Activated naive CD4-positive, alpha-beta T cell treated with anti-CD3 and anti-CD28 coated beads, Interleukin-2, amount 10 ng/mL, durations not matched to agents 7 days and 5 days (primary cell): ENCODE measurements around the gene BPGM.
A peak's percentile ranks its signal among the peaks of the same experiment; 100 is the strongest.

Source experiments
- CTCF ChIA-PET: fragments of 350-600 bp; sonication (Branson Sonifier 250); formaldehyde crosslinking; loops from one replicate; lab custom pipeline; 2021; ENCODE audit warnings: antibody characterized with exemption; lab: Charles Lee
- DNase-seq: peaks from one replicate; pipeline ENCODE4 v3.0.0-alpha.2; 2020
- H3K27ac Mint-ChIP-seq: one replicate; pipeline ENCODE4 v1.8.0; 2021; ENCODE audit warnings: mild to moderate bottlenecking, moderate library complexity, mixed read lengths
- H3K27me3 Mint-ChIP-seq: one replicate; pipeline ENCODE4 v1.8.0; 2021; ENCODE audit warnings: mild to moderate bottlenecking, mixed read lengths
- H3K36me3 Mint-ChIP-seq: one replicate; pipeline ENCODE4 v1.8.0; 2021; ENCODE audit warnings: mixed read lengths
- H3K4me1 Mint-ChIP-seq: one replicate; pipeline ENCODE4 v1.8.0; 2021; ENCODE audit warnings: mixed read lengths
- H3K4me3 Mint-ChIP-seq: one replicate; pipeline ENCODE4 v1.8.0; 2021; ENCODE audit warnings: mild to moderate bottlenecking, moderate library complexity, mixed read lengths
- H3K9me3 Mint-ChIP-seq: one replicate; pipeline ENCODE4 v1.8.0; 2021; ENCODE audit warnings: mixed read lengths

The BPGM gene

GRCh38 chr7:134646425-134647305 lies at the start of gene BPGM:
Gene BPGM (plus strand): TSS chr7:134646853. CDS start chr7:134661508, 14,655 bp downstream.
- peaks cover 14% of the 10 kb centered on the region for H3K36me3 Mint-ChIP-seq
- no peak within 1 kb of the TSS for H3K27ac Mint-ChIP-seq
- peak; percentile 98 for DNase-seq
- peaks cover 2% of the 10 kb centered on the region for H3K9me3 Mint-ChIP-seq
- H3K4me1 Mint-ChIP-seq = peaks cover 35% of the 10 kb centered on the region
- H3K27me3 Mint-ChIP-seq = no peaks in the 10 kb centered on the region
- H3K4me3 Mint-ChIP-seq = no peak within 1 kb of the TSS
- CTCF ChIA-PET = interaction anchor here (1.2 to 4.5 kb wide), 5 partner anchors 12 to 339 kb away, joined by 4 to 31 read pairs (median 4); partner anchors contain the start of gene AGBL3

DNA sequence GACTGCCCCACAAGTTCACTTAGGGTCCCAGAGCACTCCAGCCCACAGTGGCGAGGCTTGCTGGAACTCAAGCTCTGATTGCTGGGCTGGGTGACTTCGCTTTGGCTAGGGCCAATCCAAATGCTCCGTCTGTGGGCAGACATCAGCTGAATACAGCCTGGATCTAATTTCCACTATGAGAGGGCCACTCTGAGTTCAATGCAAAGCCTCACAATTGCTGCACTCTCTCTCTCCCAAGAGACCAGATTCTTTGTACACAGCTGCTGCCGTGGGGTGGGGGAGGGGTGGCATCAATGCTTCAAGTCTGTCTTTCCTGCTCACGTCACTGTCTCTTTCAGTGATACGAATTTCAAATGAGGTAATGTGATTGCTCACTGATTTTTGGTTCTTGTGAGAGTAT lies 47.3 kb upstream of the BPGM start:
- Mint-ChIP-seq H3K36me3 (no peaks in the 10 kb centered on the region), H3K9me3 (peaks cover 2% of the 10 kb centered on the region), H3K27me3 (peaks cover 21% of the 10 kb centered on the region), H3K27ac (no peak overlapping the region), H3K4me1 (no peaks in the 10 kb centered on the region), H3K4me3 (no peak overlapping the region)
- CTCF ChIA-PET = no interaction called here
- no peak for DNase-seq

DNA sequence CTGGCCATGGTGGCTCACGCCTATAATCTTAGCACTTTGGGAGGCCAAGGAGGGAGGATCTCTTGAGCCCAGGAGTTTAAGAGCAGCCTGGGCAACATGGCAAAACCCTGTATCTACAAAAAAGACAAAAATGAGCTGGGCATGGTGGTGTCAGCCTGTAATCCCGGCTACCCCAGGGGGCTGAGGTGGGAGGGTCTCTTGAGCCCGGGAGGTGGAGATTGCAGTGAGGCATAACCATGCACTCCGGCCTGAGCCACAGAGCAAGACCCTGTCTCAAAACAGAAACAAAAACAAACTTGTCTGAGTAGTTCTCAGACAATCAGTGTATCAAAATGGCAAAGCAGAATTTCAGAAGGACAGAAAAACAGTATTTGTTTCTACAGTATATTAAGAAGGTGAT lies 45.2 kb upstream of the BPGM start:
- Mint-ChIP-seq H3K4me1 (peaks cover 2% of the 10 kb centered on the region), H3K27me3 (peaks cover 27% of the 10 kb centered on the region), H3K36me3 (no peaks in the 10 kb centered on the region), H3K27ac (no peak overlapping the region), H3K4me3 (no peak overlapping the region), H3K9me3 (peaks cover 2% of the 10 kb centered on the region)
- CTCF ChIA-PET = no interaction called here
- DNase-seq = no peak

GRCh38 chr7:134602881-134603451 lies 43.7 kb upstream of the BPGM start:
- H3K36me3 Mint-ChIP-seq = no peaks in the 10 kb centered on the region
- peaks cover 2% of the 10 kb centered on the region for H3K9me3 Mint-ChIP-seq
- peaks cover 38% of the 10 kb centered on the region for H3K27me3 Mint-ChIP-seq

DNA sequence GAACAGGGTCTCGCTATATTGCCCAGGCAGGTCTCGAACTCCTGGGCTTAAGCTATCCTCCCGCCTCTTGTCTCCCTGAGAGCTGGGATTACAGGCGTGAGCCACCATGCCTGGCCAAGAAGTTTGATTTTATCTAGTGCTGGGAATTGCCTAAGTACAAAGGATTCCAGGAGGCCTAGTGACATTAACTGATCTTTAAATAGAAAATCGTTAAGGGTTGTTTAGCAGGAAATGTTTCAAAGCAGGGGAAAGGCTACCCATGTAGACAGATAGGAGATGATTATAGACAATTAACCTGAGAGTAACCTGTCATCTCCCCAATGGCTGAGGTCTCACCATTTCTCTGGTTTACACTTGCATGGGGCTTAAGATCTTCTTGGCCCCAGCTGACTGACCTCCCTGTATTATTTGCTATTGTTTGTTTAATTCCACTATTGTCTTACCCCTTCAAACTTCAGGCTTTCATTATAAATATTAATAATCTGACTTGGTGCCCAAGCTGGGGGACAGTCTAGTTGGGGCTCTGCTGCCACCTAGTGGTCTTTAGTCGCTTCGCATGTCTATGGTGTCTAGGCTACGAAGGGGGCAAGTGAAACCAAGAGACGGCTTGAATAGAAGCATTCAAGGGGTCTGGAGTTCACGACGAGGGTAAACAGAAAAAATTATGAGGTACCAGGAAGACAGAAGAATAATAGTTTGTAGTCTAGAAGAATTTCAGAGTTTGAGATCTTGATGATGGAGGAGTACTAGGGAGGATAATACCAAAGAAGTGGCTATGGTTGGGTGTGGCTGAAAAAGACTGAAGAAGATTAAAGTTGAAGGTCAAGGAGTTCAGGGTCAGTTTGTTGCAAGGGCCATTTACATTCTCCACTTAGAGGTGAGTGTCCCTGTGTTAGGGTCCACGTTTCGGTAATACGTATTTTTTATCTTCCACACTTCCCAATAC lies 40.4 kb upstream of the BPGM start:
- CTCF ChIA-PET = interaction anchor here (0.6 to 3.5 kb wide), 13 partner anchors 11 to 349 kb away, joined by 3 to 37 read pairs (median 3); no protein-coding TSS in a partner anchor
- DNase-seq = peak; percentile 70
- Mint-ChIP-seq H3K4me1 (peaks cover 4% of the 10 kb centered on the region), H3K27me3 (peaks cover 33% of the 10 kb centered on the region), H3K4me3 (no peak overlapping the region), H3K9me3 (no peaks in the 10 kb centered on the region), H3K36me3 (no peaks in the 10 kb centered on the region), H3K27ac (no peak overlapping the region)

More at GRCh38 chr7:134602881-134603451, 43.7 kb upstream of the BPGM start:
- H3K27ac Mint-ChIP-seq = no peak overlapping the region
- CTCF ChIA-PET = no interaction called here
- H3K4me3 Mint-ChIP-seq = no peak overlapping the region
- no peak for DNase-seq
- H3K4me1 Mint-ChIP-seq = peaks cover 4% of the 10 kb centered on the region

- CTCF ChIA-PET = interaction anchor here (0.7 to 2.6 kb wide), 6 partner anchors 84 to 340 kb away, joined by 3 to 10 read pairs (median 4); no protein-coding TSS in a partner anchor
- no peak for DNase-seq
- Mint-ChIP-seq H3K4me3 (no peak overlapping the region), H3K4me1 (peaks cover 10% of the 10 kb centered on the region), H3K27ac (no peak overlapping the region), H3K9me3 (no peaks in the 10 kb centered on the region), H3K36me3 (no peaks in the 10 kb centered on the region), H3K27me3 (peaks cover 15% of the 10 kb centered on the region)
These were observed 35.0 kb upstream of the BPGM start for GRCh38 chr7:134611611-134612151.

DNA sequence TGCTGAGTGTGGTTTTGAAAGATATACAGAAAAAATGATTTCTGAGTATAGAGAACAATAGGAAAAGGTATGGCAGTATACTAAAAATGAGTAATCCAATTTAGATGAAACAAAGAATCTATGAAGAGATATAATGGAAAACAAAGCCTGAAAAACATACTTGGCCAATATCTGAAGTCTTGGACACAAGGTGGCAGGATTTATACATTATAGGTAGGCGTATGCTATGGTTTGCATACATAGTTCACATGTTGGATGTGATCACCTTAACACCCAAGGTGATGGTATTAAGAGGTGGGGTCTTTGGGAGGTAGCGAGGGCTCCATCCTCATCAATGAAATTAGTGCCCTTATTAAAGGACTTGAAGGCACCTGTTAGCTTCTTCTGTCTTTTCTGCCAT lies 34.5 kb upstream of the BPGM start:
- no peak for DNase-seq
- no peak overlapping the region for H3K4me3 Mint-ChIP-seq
- peaks cover 10% of the 10 kb centered on the region for H3K4me1 Mint-ChIP-seq
- H3K27me3 Mint-ChIP-seq = peaks cover 15% of the 10 kb centered on the region
- CTCF ChIA-PET = interaction anchor here (0.7 to 2.6 kb wide), 6 partner anchors 84 to 339 kb away, joined by 3 to 10 read pairs (median 4); no protein-coding TSS in a partner anchor
- no peak overlapping the region for H3K27ac Mint-ChIP-seq
- no peaks in the 10 kb centered on the region for H3K36me3 Mint-ChIP-seq
- H3K9me3 Mint-ChIP-seq = no peaks in the 10 kb centered on the region

GRCh38 chr7:134613623-134614347 lies 32.9 kb upstream of the BPGM start:
- peaks cover 10% of the 10 kb centered on the region for H3K4me1 Mint-ChIP-seq
- no peaks in the 10 kb centered on the region for H3K9me3 Mint-ChIP-seq
- peaks cover 18% of the 10 kb centered on the region for H3K27me3 Mint-ChIP-seq
- DNase-seq = no peak
- H3K36me3 Mint-ChIP-seq = no peaks in the 10 kb centered on the region
- CTCF ChIA-PET = interaction anchor here (0.5 to 1.0 kb wide), 3 partner anchors 96 to 138 kb away, joined by 3 to 4 read pairs (median 3); no protein-coding TSS in a partner anchor
- H3K4me3 Mint-ChIP-seq = no peak overlapping the region
- H3K27ac Mint-ChIP-seq = no peak overlapping the region

- no peaks in the 10 kb centered on the region for H3K9me3 Mint-ChIP-seq
- H3K27me3 Mint-ChIP-seq = peaks cover 24% of the 10 kb centered on the region
- H3K27ac Mint-ChIP-seq = no peak overlapping the region
- DNase-seq = no peak
- no peaks in the 10 kb centered on the region for H3K36me3 Mint-ChIP-seq
- CTCF ChIA-PET = interaction anchor here (1.4 kb wide), 1 partner anchor 11 kb away, joined by 4 read pairs; no protein-coding TSS in a partner anchor
- peaks cover 10% of the 10 kb centered on the region for H3K4me1 Mint-ChIP-seq
- H3K4me3 Mint-ChIP-seq = no peak overlapping the region
These were observed 30.0 kb upstream of the BPGM start for GRCh38 chr7:134616611-134617010.

DNA sequence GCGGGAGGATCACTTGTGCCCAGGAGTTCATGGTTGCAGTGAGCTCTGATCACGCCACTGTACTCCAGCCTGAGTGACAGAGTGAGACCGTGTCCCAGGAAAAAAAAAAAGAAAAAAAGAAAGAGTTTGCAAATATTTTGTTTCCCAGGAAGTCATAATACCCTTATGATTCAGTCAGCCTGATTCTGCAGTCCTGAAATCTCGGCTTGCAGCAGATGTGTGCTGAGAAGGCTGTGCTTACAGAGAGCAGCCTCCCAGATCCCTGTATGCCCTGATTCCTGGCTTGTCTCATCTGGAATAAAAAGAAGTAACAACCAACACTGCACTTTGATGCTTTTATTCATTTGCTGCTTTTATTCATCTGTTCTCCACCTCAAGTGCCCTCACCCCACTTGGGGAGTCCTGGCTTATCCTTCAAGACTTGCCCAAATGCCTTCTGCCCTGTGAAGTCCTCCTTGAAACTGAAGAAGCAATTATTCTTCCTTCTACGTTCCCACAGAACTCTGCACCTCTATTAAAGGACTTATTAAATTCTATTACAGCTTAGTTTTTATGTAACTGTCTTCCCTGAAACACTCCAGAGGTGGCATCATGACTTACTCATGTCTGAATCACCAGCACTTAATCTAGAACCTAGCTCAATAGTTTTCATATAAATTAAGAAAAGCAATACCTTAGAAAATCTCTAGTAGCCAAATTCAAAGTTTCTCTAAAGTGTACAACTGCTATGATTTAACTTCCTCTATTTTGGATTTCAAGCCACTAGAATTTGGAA lies 27.7 kb upstream of the BPGM start:
- peaks cover 34% of the 10 kb centered on the region for H3K27me3 Mint-ChIP-seq
- no peak overlapping the region for H3K4me3 Mint-ChIP-seq
- no peaks in the 10 kb centered on the region for H3K36me3 Mint-ChIP-seq
- H3K4me1 Mint-ChIP-seq = peaks cover 4% of the 10 kb centered on the region
- no peak for DNase-seq
- no peaks in the 10 kb centered on the region for H3K9me3 Mint-ChIP-seq
- CTCF ChIA-PET = no interaction called here
- H3K27ac Mint-ChIP-seq = no peak overlapping the region

- peaks cover 34% of the 10 kb centered on the region for H3K27me3 Mint-ChIP-seq
- no peaks in the 10 kb centered on the region for H3K4me1 Mint-ChIP-seq
- DNase-seq = no peak
- CTCF ChIA-PET = no interaction called here
- no peaks in the 10 kb centered on the region for H3K36me3 Mint-ChIP-seq
- H3K27ac Mint-ChIP-seq = no peak overlapping the region
- H3K9me3 Mint-ChIP-seq = no peaks in the 10 kb centered on the region
- H3K4me3 Mint-ChIP-seq = no peak overlapping the region
These were observed 26.9 kb upstream of the BPGM start for GRCh38 chr7:134619627-134620331.
